Duodenal mucosa (tissue), 2 donors: Measurements from ENCODE around the gene ANKRD53.
"Not testable (repeated sequence)": the region's sequence is repeated elsewhere in the genome, so short reads cannot be mapped to it uniquely, and the experiment has no call there.

Experiments
- H3K27ac ChIP-seq: one replicate; pipeline ENCODE4 v1.7.0; 2013; ENCODE audit warnings: low read depth, low read length
- H3K27me3 ChIP-seq, 2 donors: one replicate each; pipeline ENCODE4 v1.7.0; 2013; ENCODE audit warnings: low read length in 2 of 2, control low read depth in 1 of 2; ENCODE audit not compliant: insufficient read depth in 2 of 2, control insufficient read depth in 1 of 2
- H3K36me3 ChIP-seq, 2 donors: one replicate each; pipeline ENCODE4 v1.7.0; 2013; ENCODE audit warnings: low read length in 2 of 2, control low read depth in 1 of 2; ENCODE audit not compliant: insufficient read depth in 2 of 2, control insufficient read depth in 1 of 2
- H3K4me1 ChIP-seq, 2 donors: one replicate each; pipeline ENCODE4 v1.7.0; 2013; ENCODE audit warnings: low read length in 2 of 2, control low read depth in 1 of 2; ENCODE audit not compliant: insufficient read depth in 2 of 2, control insufficient read depth in 1 of 2
- H3K4me3 ChIP-seq, 2 donors: one replicate each; pipeline ENCODE4 v1.7.0; 2013; ENCODE audit warnings: low read length in 2 of 2, low read depth in 1 of 2
- H3K9ac ChIP-seq, 2 donors: one replicate each; pipeline ENCODE4 v1.7.0; 2013; ENCODE audit warnings: low read length in 2 of 2, low read depth in 1 of 2
- H3K9me3 ChIP-seq, 2 donors: one replicate each; pipeline ENCODE4 v1.7.0; 2013; ENCODE audit warnings: low read length in 2 of 2, control low read depth in 1 of 2; ENCODE audit not compliant: control insufficient read depth in 1 of 2

ANKRD53 gene

DNA sequence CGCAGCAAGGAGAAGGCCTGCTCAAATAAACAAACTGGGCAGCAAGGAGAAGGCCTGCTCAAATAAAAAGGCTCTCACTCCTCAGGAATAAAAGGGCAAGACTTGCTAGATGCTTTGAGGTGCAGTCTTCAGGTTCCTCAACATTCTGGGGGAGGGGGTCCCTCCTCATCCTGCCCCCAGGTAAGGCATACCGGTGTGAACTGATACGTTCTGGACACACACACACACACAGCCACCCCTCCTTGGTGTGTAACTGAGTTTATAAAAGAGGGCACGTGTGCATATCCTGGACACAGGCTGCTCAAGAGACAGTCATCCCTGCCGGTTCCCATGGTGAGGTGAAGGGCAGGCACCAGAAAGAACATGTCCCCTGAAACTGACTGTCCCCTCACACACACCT lies 11.8 kb downstream of the ANKRD53 start:
- Histone ChIP-seq H3K36me3 (peaks cover 42 to 60% of the 10 kb centered on the region in 2 donors), H3K9ac (no peak overlapping the region), H3K4me1 (peaks cover 16 to 17% of the 10 kb centered on the region in 2 donors), H3K4me3 (no peak overlapping the region), H3K9me3 (no peaks in the 10 kb centered on the region), H3K27me3 (no peaks in the 10 kb centered on the region), H3K27ac (no peak overlapping the region)

DNA sequence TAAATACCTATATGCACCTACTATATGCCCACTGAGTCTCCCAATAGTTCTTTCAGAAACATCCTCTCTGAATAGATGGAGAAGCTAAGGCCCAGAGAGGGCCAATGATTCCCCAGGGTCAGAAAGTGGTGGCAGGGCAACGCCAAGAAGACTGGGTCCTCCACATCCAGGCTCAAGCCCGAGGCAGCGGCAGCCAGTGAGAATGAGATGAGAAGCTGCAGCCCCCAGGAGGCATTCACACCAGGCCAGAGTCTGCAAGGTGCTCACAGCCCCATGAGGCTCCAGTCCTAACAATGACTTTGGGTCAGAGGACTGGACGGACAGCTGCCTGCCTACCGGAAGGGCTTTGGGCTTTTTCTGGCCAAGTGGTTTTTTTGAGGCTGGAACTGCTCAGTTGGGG lies 12.7 kb downstream of the ANKRD53 start:
- peaks cover 19 to 21% of the 10 kb centered on the region in 2 donors for H3K4me1 ChIP-seq
- no peak overlapping the region for H3K9ac ChIP-seq
- H3K36me3 ChIP-seq = peaks cover 42 to 58% of the 10 kb centered on the region in 2 donors

DNA sequence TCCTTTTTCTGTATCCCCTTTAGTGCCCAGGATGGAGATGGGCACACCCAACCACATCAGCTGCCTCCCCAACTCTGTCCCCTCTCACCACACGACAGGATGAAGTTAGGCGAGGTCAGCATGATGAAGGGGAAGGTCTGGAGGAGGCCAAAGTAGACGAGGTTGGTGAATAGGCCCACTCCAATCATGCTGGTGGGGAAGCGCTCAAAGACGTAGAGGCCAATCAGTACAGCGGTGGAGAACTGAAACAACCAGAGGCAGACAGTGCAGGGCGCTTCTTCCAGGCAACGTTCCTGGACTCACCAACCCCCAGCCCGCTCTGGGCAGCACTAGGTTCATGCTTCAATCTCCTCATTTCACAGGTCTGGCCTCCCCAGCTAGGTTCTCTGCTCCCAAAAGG lies 13.3 kb downstream of the ANKRD53 start:
- H3K36me3 ChIP-seq = peaks cover 39 to 52% of the 10 kb centered on the region in 2 donors
- H3K27ac ChIP-seq = no peak overlapping the region
- peaks cover 19 to 21% of the 10 kb centered on the region in 2 donors for H3K4me1 ChIP-seq
- no peaks in the 10 kb centered on the region for H3K27me3 ChIP-seq
- no peak overlapping the region for H3K4me3 ChIP-seq
- H3K9me3 ChIP-seq = no peaks in the 10 kb centered on the region
- no peak overlapping the region for H3K9ac ChIP-seq

More for the DNA sequence above, 12.7 kb downstream of the ANKRD53 start:
- Histone ChIP-seq H3K27me3 (no peaks in the 10 kb centered on the region), H3K4me3 (no peak overlapping the region), H3K27ac (no peak overlapping the region), H3K9me3 (no peaks in the 10 kb centered on the region)

DNA sequence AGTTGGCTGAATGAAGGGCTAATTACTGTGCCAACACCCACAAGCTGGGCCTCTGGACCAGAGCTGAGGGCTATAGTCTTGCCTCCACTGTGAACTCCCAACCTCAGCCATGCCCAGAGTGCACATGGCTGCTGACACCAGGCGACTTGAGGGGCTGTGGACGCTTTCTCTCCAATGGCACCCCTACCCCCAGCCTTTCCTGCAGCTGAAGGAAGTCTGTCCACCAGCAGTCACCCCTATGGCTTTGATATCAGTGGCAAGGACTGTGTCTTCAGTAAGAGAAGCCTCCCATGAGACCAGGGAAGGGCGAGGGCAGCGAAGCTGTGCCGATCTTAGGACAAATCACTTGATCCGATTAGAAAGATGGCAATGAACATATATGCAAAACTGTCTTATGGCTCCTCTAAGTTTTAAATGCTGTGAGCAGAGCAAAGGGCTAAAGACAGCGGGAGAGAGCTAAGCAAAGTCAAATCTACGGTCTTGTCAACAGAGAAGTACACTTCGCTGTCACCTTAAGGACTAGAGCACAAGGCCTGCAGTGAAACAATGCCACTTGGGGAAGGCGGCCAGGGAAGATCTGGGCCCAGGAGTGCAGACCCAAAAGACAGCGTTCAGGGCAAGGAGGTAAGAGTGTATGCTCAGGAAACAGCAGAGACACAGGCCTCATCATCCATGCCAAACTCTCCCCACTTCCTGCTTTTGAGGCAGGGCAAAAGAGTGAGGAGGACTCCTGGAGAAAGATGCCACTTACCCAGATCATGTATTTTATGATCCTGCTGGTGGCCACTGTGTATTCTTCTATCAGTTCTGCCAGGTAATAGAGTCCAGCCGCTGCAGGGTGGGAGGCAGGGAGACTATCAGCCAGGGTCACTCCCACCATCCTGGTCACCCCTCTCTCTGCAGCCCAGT lies 14.8 kb downstream of the ANKRD53 start:
- H3K9me3 ChIP-seq = no peaks in the 10 kb centered on the region
- H3K27ac ChIP-seq = no peak overlapping the region
- H3K36me3 ChIP-seq = peaks cover 31 to 38% of the 10 kb centered on the region in 2 donors
- H3K9ac ChIP-seq = peak overlapping the region; percentile 88 to 93
- H3K4me1 ChIP-seq = peaks cover 19 to 21% of the 10 kb centered on the region in 2 donors
- H3K27me3 ChIP-seq = no peaks in the 10 kb centered on the region
- H3K4me3 ChIP-seq = peak overlapping the region; percentile 96 to 99

DNA sequence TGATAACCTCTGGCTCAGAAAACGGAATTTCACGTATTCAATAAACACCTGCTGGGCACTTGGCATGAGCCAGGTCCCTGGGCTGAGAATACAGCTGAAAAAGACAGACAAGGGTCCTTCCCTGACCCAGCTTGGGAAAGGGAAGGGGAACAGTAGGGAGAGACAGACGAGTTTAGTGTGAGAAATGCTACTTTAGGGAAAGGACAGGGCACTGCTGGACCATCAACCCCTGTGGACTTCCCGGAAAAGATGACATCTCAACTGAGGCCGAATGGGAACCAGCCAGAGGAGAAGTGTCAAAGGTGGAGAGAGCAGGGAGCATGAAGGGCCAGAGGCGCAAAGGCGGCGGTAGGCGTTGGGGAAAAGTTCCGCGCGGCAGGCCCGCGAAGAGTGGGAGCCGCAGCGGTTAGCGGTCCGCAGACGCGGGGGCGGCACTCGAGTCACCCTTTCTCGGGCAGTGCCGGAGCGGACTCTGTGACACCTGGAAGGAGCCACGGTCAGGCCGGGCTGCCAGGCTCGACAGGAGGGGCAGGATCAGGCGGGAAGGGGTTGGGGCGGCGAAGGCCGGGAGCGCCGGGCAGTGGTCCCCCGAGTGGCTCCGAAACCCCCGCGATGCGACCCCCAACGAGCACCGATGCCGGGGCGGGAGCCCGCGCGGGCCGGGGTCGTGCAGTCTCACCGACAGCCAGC lies 15.7 kb downstream of the ANKRD53 start:
- Histone ChIP-seq H3K9ac (peak overlapping the region; percentile 88 to 93), H3K9me3 (no peaks in the 10 kb centered on the region), H3K4me1 (peaks cover 19 to 23% of the 10 kb centered on the region in 2 donors), H3K4me3 (peak overlapping the region; percentile 96 to 99), H3K27ac (peak overlapping the region; percentile 40), H3K27me3 (no peaks in the 10 kb centered on the region), H3K36me3 (peaks cover 22 to 28% of the 10 kb centered on the region in 2 donors)

DNA sequence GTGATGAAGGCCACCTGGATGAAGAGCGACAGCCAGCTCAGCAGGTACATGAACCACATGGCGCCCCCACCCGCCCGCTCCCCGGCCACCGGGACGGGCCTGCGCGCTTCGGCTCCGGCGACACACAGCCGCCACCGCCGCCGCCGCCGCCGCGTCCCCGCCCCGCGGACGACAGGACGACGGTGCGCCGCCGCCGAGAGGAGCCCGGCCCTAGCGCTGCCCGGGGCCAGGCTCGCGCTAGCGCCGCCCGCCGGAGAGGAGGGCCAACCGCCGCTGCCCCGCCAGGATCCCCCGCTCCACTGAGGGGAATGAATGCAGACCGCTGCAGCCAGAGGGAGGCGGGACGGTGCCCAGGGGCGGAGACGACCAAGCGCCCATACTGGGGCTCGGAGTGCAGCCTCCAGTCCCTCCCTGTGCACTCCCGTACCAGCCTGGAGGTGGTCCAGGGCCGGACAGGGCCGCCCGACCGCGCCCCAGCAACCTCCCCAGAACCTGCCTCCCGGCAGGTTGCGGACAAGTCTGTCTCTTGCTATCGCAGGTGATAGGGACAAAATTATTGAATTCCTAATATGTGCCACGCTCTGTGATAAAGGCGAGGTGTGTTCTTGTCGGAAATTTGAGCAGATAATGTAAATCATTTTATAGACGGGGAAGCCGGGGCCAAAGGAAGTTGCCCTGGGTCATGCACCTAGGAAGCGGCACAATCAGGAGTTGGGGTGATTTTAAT lies 16.4 kb downstream of the ANKRD53 start, which contains the start of gene TEX261:
TSS of gene TEX261 (minus strand) at position 175 of the 727 bp plus-strand sequence. CDS start at position 59, 116 bp downstream.
- peak within 1 kb of the TSS; percentile 88 to 93 for H3K9ac ChIP-seq
- no peaks in the 10 kb centered on the region for H3K9me3 ChIP-seq
- H3K4me1 ChIP-seq = peaks cover 23 to 30% of the 10 kb centered on the region in 2 donors
- H3K36me3 ChIP-seq = peaks cover 15 to 21% of the 10 kb centered on the region in 2 donors
- peak within 1 kb of the TSS; percentile 40 for H3K27ac ChIP-seq
- H3K4me3 ChIP-seq = peak within 1 kb of the TSS; percentile 96 to 99
- no peaks in the 10 kb centered on the region for H3K27me3 ChIP-seq

DNA sequence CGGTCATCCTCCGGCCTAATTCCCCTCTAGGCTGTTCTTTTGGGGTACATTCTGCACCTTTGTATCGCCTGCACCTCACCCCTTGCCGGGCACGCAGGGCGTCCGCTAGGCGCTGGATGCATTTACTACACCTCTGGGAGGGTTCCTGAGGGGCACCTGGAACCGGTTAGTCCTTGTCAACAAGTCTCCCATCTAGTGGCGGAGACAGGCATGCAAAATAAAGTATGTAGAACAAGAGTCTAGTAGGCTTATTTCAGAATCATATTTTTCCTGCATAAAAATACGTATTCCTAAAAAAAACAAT lies 16.9 kb downstream of the ANKRD53 start:
- Histone ChIP-seq H3K4me3 (peak overlapping the region; percentile 91 to 96), H3K27me3 (no peaks in the 10 kb centered on the region), H3K27ac (no peak overlapping the region), H3K4me1 (peaks cover 23 to 31% of the 10 kb centered on the region in 2 donors), H3K9ac (peak overlapping the region; percentile 57 to 67), H3K9me3 (no peaks in the 10 kb centered on the region), H3K36me3 (peaks cover 13 to 16% of the 10 kb centered on the region in 2 donors)

DNA sequence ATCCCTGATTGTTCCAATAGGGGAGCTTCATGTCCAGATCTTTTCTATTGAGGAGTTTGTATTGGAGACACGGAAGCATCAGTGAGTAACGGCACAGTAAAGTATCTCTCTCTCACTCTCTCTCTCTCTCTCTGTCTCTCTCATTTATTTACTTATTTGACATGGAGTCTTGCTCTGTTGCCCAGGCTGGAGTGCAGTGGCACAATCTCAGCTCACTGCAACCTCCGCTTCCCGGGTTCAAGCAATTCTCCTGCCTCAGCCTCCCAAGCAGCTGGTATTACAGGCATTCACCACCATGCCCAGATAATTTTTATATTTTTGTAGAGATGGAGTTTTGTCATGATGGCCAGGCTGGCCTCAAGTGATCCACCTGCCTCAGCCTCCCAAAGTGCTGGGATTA lies 20.5 kb downstream of the ANKRD53 start:
- peaks cover 30 to 36% of the 10 kb centered on the region in 2 donors for H3K4me1 ChIP-seq
- H3K36me3 ChIP-seq, H3K27ac ChIP-seq, H3K4me3 ChIP-seq, H3K9me3 ChIP-seq, H3K27me3 ChIP-seq, H3K9ac ChIP-seq: not testable (repeated sequence)

DNA sequence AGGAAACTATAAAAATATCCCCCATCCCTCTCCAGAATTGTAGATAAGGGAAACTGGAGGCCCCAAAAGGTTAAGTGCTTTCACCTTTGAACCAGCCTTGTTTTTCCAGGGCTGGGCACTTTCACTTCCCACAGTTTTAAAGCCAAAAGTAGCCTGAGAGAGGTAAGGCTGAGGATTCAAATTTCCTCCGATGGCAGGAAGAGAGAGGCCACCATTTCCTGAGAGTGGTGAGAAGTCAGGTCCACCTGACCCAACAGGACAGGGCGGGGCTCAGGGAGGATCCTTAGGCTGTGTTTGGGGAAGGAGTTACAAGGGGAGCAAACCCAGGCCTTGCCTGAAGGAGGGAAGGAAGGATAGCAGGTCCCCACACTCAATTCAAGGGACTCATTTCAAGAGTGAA lies 20.9 kb downstream of the ANKRD53 start:
- H3K9ac ChIP-seq = no peak overlapping the region
- H3K27ac ChIP-seq = no peak overlapping the region
- H3K4me1 ChIP-seq = peaks cover 28 to 34% of the 10 kb centered on the region in 2 donors

More for the DNA sequence above, 20.9 kb downstream of the ANKRD53 start:
- H3K36me3 ChIP-seq = no peaks in the 10 kb centered on the region
- no peak overlapping the region for H3K4me3 ChIP-seq
- H3K9me3 ChIP-seq = no peaks in the 10 kb centered on the region
- H3K27me3 ChIP-seq = no peaks in the 10 kb centered on the region
